Osteoblast (primary cell): ENCODE results near the gene CDH4. TPM values are rescaled to one million over a fixed set of nuclear protein-coding genes. Genes with fewer than 3 reads are reported as not detected.

Experiments used
- DNase-seq: peaks from one replicate; pipeline ENCODE4 v3.0.0; 2011; ENCODE audit warnings: low spot score, mixed read lengths; ENCODE audit not compliant: insufficient read length; ENCODE audit errors: missing footprints
- H2AFZ ChIP-seq: 2 replicates; pipeline ENCODE4 v1.6.0; 2011; ENCODE audit warnings: mild to moderate bottlenecking, low read length
- H3K27ac ChIP-seq: 2 replicates; pipeline ENCODE4 v1.5.1; 2011; ENCODE audit warnings: mild to moderate bottlenecking, low read depth, low read length, moderate library complexity
- H3K27me3 ChIP-seq: 2 replicates; pipeline ENCODE4 v1.6.0; 2012; ENCODE audit warnings: mild to moderate bottlenecking, control low read depth, inconsistent platforms, low read length, moderate library complexity; ENCODE audit not compliant: insufficient read depth
- H3K36me3 ChIP-seq: 2 replicates; pipeline ENCODE4 v1.5.1; 2011; ENCODE audit warnings: mild to moderate bottlenecking, low read length, control low read depth, moderate library complexity; ENCODE audit not compliant: insufficient read depth
- H3K4me1 ChIP-seq: 2 replicates; pipeline ENCODE4 v1.5.1; 2011; ENCODE audit warnings: mild to moderate bottlenecking, low read length, control low read depth, moderate library complexity; ENCODE audit not compliant: insufficient read depth
- H3K4me2 ChIP-seq: 2 replicates; pipeline ENCODE4 v1.6.0; 2011; ENCODE audit warnings: mild to moderate bottlenecking, low read length; ENCODE audit not compliant: insufficient read depth
- H3K4me3 ChIP-seq: fragments of 200-600 bp; sonication (generic); 3 replicates; pipeline ENCODE4 v1.5.1; 2012; ENCODE audit warnings: mild to moderate bottlenecking, low read length, inconsistent platforms; ENCODE audit not compliant: insufficient read depth
- H3K79me2 ChIP-seq: 2 replicates; pipeline ENCODE4 v1.6.0; 2012; ENCODE audit warnings: mild to moderate bottlenecking, low read length, control low read depth, inconsistent platforms; ENCODE audit not compliant: insufficient read depth
- H3K9me3 ChIP-seq: 2 replicates; pipeline ENCODE4 v1.5.1; 2011; ENCODE audit warnings: low read depth, low read length, control low read depth
- H4K20me1 ChIP-seq: 2 replicates; pipeline ENCODE4 v1.6.0; 2012; ENCODE audit warnings: mild to moderate bottlenecking, low read length, control low read depth; ENCODE audit not compliant: insufficient read depth
- total RNA-seq: library from RNA; depleted of rRNA; stranded (reverse); fragments of >200 nt; gene quantifications from 2 replicates; pipeline ENCODE4 v1.2.3, GENCODE V29; 2012
- TF ChIP-seq, protein P1 (sequence below): IDR thresholded peaks from 2 replicates; pipeline ENCODE4 v1.5.1; 2011; ENCODE audit warnings: mild to moderate bottlenecking, low read depth, low read length, moderate library complexity; ENCODE audit errors: extremely low read depth

CDH4 gene
- total RNA-seq, 1 donor, result 1.1 TPM

DNA sequence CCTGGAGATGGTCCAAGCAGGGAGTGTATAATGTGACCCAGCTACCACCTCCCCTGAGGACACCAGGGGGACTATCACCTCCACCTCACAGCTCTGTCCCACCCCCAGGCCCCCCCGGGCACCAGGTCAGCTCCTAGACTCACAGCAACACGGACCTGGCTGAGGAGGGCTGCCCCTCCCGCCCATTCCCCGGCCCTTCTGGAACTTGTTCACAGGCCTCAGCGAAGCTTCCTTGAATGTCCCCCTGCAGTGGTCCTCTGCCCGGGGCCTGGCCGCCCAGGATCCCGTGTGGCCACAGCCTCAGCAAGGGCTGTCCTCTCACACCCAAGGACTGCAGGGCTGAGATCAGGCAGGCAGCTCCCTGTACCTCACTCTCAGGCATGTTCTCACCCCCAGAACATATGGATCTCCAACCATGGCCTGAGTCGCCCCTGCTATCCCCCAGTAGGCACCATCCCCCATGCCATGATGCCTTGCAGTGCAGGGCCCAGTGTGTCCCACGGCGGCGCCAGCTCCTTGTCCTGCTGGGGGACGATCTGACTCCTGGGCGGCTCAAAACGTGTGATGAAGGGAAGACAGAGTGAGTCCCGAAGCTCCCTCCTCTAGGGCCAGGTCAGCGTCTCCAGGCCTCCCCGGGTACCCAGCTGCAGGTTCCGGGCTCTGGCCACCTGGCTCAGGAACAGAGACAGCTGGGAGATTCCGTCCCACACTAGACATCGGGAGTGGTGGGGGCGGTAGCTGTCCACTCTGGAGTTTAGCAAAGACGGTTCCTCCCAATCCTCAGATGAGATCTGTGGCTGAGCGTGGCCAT, 655.2 kb downstream of the CDH4 start:
- Histone ChIP-seq H3K27ac (no peak overlapping the region), H3K79me2 (no peaks in the 10 kb centered on the region), H3K9me3 (no peaks in the 10 kb centered on the region), H3K4me3 (no peak overlapping the region), H4K20me1 (no peaks in the 10 kb centered on the region), H3K27me3 (peaks cover 3% of the 10 kb centered on the region), H3K36me3 (no peaks in the 10 kb centered on the region), H3K4me1 (no peaks in the 10 kb centered on the region), H2AFZ (no peak overlapping the region), H3K4me2 (no peak overlapping the region)
- DNase-seq, result no peak
- TF ChIP-seq, protein P1, sequence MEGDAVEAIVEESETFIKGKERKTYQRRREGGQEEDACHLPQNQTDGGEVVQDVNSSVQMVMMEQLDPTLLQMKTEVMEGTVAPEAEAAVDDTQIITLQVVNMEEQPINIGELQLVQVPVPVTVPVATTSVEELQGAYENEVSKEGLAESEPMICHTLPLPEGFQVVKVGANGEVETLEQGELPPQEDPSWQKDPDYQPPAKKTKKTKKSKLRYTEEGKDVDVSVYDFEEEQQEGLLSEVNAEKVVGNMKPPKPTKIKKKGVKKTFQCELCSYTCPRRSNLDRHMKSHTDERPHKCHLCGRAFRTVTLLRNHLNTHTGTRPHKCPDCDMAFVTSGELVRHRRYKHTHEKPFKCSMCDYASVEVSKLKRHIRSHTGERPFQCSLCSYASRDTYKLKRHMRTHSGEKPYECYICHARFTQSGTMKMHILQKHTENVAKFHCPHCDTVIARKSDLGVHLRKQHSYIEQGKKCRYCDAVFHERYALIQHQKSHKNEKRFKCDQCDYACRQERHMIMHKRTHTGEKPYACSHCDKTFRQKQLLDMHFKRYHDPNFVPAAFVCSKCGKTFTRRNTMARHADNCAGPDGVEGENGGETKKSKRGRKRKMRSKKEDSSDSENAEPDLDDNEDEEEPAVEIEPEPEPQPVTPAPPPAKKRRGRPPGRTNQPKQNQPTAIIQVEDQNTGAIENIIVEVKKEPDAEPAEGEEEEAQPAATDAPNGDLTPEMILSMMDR, result no peak

DNA sequence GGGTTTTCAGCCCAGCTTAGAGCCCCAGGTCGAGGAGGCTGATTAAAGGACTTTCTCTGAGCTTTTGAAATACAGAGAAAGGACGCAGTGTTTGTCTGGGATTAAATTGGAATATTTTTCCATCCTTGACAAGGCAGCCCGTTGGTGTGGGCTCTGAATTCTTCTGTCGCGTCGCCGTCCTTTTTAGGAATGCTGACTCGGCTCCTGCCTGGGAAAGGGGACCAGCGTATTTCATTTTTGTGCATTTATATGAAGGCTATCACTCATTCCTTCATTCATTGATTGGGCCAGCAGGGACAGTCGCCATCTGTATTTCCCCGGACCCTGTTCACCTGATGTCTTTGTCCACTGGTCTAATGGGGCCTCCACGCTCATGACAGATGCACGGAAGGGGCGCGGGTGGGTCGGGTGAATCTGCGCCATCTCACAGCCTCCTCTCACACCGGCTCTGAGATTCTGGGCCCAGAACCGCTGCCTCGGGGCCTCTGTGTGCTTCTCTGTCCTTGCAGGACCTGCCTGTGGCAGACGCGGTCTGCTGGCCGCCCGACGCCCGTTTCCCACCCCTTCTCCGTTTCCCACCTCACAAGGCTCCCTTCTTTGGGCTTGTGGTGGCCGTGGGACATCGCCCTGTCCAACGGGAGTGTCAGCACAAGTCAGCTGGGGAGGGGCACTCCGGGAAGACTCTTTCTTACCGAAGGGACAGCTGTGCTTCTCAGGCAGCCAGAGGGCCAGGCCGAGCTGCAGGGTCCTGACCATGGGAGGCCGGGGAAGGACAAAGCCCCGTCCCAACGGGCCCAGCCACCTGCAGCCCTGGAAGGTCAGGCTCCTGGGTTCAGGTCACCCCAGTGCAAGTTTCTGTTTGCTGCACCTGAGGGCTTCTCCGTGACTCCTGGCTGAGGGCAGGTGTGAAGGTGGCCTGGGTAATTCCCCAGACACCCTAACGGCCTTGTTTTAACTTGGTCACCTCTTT, 656.3 kb downstream of the CDH4 start:
- no peak overlapping the region for H3K27ac ChIP-seq
- no peaks in the 10 kb centered on the region for H4K20me1 ChIP-seq
- TF ChIP-seq, protein P1, result no peak
- H3K79me2 ChIP-seq, result no peaks in the 10 kb centered on the region
- no peak overlapping the region for H3K4me2 ChIP-seq
- no peak overlapping the region for H3K4me3 ChIP-seq
- no peaks in the 10 kb centered on the region for H3K36me3 ChIP-seq
- no peaks in the 10 kb centered on the region for H3K4me1 ChIP-seq
- H2AFZ ChIP-seq, result no peak overlapping the region
- no peak for DNase-seq
- no peaks in the 10 kb centered on the region for H3K9me3 ChIP-seq
- H3K27me3 ChIP-seq, result peaks cover 3% of the 10 kb centered on the region

DNA sequence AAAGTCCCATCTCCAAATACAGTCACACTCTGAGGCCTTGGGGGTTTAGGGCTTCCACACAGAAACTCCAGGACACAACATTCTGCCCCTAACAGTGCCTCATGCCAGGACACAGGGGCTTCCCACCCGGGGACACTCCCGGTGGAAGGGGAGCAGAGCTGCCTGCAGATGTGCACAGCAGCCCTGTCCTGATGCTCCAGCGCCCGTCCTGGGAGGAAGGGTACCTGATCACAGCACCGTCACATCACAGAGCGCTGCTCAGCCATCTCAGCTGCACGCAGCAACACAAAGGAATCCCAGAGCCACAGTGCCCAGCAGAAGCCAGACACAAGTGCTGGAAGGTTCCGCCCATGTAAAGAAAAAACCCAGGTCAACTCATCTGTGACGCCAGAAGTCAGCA, 657.0 kb downstream of the CDH4 start:
- Histone ChIP-seq H3K79me2 (no peaks in the 10 kb centered on the region), H3K4me1 (no peaks in the 10 kb centered on the region), H2AFZ (no peak overlapping the region), H3K27ac (no peak overlapping the region), H3K4me3 (no peak overlapping the region), H3K4me2 (no peak overlapping the region), H3K27me3 (peaks cover 3% of the 10 kb centered on the region), H3K36me3 (no peaks in the 10 kb centered on the region), H4K20me1 (no peaks in the 10 kb centered on the region), H3K9me3 (no peaks in the 10 kb centered on the region)
- TF ChIP-seq, protein P1, result no peak
- no peak for DNase-seq

DNA sequence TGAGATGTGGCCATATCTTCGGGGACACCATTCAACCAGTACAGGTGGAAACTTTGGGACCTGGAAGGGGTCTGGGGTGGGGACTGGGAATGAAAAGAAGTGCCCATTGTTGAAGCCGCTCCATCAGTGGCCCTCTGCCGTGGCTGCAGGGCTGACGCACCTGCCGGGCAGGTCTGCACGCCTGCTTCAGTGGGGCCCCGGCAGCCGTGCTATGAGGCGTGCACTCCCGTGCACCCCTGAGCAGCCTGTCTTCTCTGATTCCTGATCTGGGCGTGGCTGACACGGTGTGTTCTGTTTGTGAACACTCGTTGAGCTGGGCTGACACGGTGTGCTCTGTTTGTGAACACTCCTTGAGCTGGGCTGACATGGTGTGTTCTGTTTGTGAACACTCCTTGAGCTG, 657.8 kb downstream of the CDH4 start:
- Histone ChIP-seq H4K20me1 (no peaks in the 10 kb centered on the region), H3K27ac (no peak overlapping the region), H3K79me2 (no peaks in the 10 kb centered on the region), H3K9me3 (no peaks in the 10 kb centered on the region), H3K4me3 (no peak overlapping the region), H3K4me1 (no peaks in the 10 kb centered on the region), H3K27me3 (peaks cover 3% of the 10 kb centered on the region), H3K4me2 (no peak overlapping the region), H3K36me3 (no peaks in the 10 kb centered on the region), H2AFZ (no peak overlapping the region)
- no peak for DNase-seq
- TF ChIP-seq, protein P1, result no peak
